Epithelial cell of proximal tubule (primary cell): ENCODE data around the gene MAG. TPM values are rescaled to one million over a fixed set of nuclear protein-coding genes. Genes with fewer than 3 reads are reported as not detected.
"Not testable (repeated sequence)": the region's sequence is repeated elsewhere in the genome, so short reads cannot be mapped to it uniquely, and the experiment has no call there.

Experiments
- DNase-seq: peaks from one replicate; pipeline ENCODE4 v3.0.0-alpha.2; 2011; ENCODE audit warnings: low read depth
- H3K4me3 ChIP-seq: 2 replicates; pipeline ENCODE4 v1.5.1; 2011; ENCODE audit warnings: low read depth, mild to moderate bottlenecking, low read length
- CTCF ChIP-seq: conservative IDR thresholded peaks from 2 replicates; pipeline ENCODE4 v1.5.1; 2012; ENCODE audit warnings: low read depth, mild to moderate bottlenecking, low read length
- total RNA-seq: library from RNA; depleted of rRNA; stranded (reverse); fragments of >200 nt; gene quantifications from 2 replicates; pipeline ENCODE4 v1.2.3, GENCODE V29; 2015

Gene MAG
- total RNA-seq, 1 donor from 2014 or later = not detected

DNA sequence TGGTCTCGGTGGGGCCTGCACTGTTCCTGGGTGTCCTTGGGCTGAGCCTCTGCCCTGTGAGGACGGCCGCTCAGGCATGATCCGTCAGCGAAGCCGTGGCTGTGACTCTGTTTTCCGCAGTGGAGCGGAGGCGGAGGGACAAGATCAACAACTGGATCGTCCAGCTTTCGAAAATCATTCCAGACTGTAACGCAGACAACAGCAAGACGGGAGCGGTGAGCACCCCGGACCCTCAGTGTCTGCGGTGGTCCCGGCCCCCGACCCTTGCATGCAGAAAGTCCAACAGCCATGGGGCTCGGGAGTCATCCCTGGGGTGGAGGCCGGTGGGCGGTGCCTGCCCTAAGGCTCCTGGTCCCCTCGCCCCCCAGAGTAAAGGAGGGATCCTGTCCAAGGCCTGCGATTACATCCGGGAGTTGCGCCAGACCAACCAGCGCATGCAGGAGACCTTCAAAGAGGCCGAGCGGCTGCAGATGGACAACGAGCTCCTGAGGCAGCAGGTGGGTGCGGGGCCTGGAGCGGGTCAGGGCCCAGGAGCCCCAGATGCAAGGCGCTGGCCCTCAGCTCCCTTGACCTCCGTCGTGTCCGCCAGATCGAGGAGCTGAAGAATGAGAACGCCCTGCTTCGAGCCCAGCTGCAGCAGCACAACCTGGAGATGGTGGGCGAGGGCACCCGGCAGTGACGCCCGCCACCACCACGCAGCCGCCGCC lies 13.2 kb upstream of the MAG start:
- no peak overlapping the region for H3K4me3 ChIP-seq
- no peak for DNase-seq
- no peak for TF ChIP-seq CTCF

GRCh38 chr19:35279374-35279773 lies 12.6 kb upstream of the MAG start:
- TF ChIP-seq CTCF = no peak
- DNase-seq = no peak
- no peak overlapping the region for H3K4me3 ChIP-seq

- TF ChIP-seq CTCF = no peak
- no peak overlapping the region for H3K4me3 ChIP-seq
- DNase-seq = no peak
These were observed 11.8 kb upstream of the MAG start for GRCh38 chr19:35279985-35280821.

DNA sequence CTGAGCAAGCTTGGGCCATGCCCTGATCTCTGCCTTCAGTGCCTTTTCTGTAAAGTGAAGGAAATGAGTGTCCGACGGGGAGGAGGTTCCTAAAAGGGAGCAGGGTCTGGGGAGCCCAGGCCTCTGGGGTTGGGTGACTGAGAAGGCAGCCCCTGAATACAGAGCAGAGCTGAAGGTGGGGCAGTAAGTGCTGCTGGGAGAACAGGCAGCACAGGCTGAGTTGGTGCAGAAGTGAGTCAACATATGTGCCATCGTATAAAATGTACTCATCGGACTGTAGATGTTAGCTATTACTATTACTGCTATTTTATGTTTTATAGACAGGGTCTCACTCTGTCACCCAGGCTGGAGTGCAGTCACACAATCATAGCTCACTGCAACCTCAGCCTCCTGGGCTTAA lies 10.7 kb upstream of the MAG start:
- no peak for DNase-seq
- no peak for TF ChIP-seq CTCF
- no peak overlapping the region for H3K4me3 ChIP-seq

DNA sequence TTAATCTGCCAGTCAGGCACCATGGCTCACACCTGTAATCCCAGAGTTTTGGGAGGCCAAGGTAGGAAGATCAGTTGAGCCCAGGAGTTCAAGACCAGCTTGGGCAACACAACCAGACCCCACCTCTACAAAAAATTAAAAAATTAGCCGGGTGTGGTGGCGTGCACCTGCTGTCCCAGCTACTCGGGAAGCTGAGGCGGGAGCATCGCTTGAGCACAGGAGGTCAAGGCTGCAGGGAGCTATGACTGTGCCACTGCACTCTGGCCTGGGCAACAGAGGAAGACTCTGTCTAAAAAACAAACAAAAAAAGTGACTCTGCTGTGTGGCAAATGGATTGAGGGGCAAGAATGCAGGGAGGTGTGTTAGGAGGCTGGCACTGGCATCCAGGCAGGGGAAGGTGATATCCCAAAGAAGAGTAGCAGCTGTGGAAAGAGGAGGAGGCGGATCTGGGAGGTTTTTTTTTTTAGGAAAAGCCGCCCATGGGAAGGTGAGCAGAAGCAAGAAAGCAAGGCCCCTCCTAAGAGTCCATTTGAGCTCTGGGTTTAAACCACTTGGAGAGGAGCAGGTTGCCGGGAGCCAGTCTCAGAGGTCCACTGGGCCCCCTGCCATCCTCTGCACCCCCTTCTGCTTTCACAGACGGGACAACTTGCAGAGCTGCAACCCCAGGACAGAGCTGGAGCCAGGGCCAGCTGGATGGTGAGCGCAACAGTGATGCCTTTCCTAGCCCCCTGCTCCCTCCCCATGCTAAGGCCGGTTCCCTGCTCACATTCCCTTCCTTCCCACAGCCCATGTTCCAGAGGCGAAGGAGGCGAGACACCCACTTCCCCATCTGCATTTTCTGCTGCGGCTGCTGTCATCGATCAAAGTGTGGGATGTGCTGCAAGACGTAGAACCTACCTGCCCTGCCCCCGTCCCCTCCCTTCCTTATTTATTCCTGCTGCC lies 7.5 kb upstream of the MAG start:
- DNase-seq = no peak
- H3K4me3 ChIP-seq = no peak overlapping the region
- TF ChIP-seq CTCF = no peak

GRCh38 chr19:35285095-35285449 lies 6.9 kb upstream of the MAG start:
- TF ChIP-seq CTCF = no peak
- no peak for DNase-seq
- H3K4me3 ChIP-seq = no peak overlapping the region

GRCh38 chr19:35285465-35285864 lies 6.5 kb upstream of the MAG start:
- not testable (repeated sequence) for DNase-seq, H3K4me3 ChIP-seq

GRCh38 chr19:35286101-35286500 lies 5.9 kb upstream of the MAG start:
- DNase-seq, H3K4me3 ChIP-seq: not testable (repeated sequence)
